Keratinocyte (primary cell): ENCODE data around the gene SYNDIG1. TPM values are rescaled to one million over a fixed set of nuclear protein-coding genes. Genes with fewer than 3 reads are reported as not detected.

Experiments
- DNase-seq: peaks from one replicate; pipeline ENCODE4 v3.0.0-alpha.2; 2011; ENCODE audit warnings: low read depth, missing footprints, low spot score
- FAIRE-seq: peaks from 2 replicates; lab custom pipeline; 2011; peaks lifted over from hg19 to GRCh38; lab: Jason Lieb, UNC
- H2AFZ ChIP-seq: 2 replicates; pipeline ENCODE4 v1.6.0; 2012; ENCODE audit warnings: low read length, control low read depth, inconsistent platforms; ENCODE audit not compliant: control insufficient read depth
- H3K27ac ChIP-seq: 2 replicates; pipeline ENCODE4 v1.5.1; 2011; ENCODE audit warnings: low read length; ENCODE audit not compliant: control insufficient read depth, insufficient read depth
- H3K27me3 ChIP-seq: 3 replicates; pipeline ENCODE4 v1.6.0; 2011; ENCODE audit warnings: low read length; ENCODE audit not compliant: control insufficient read depth, insufficient read depth; ENCODE audit errors: extremely low read depth
- H3K36me3 ChIP-seq, 2 experiments: 2 replicates in 1 of 2; 3 replicates in 1 of 2; pipeline ENCODE4 v1.5.1; 2011; ENCODE audit warnings: low read length in 2 of 2, mild to moderate bottlenecking in 1 of 2; ENCODE audit not compliant: control insufficient read depth in 2 of 2, insufficient read depth in 2 of 2; ENCODE audit errors: extremely low read depth in 1 of 2
- H3K4me1 ChIP-seq: 3 replicates; pipeline ENCODE4 v1.5.1; 2011; ENCODE audit warnings: low read length; ENCODE audit not compliant: control insufficient read depth, insufficient read depth; ENCODE audit errors: extremely low read depth
- H3K4me2 ChIP-seq: 3 replicates; pipeline ENCODE4 v1.6.0; 2011; ENCODE audit warnings: low read depth, low read length; ENCODE audit not compliant: control insufficient read depth, insufficient read depth; ENCODE audit errors: extremely low read depth
- H3K4me3 ChIP-seq, 3 experiments: fragments of 200-600 bp in 1 of 3; sonication (generic) in 1 of 3; 2 replicates in 2 of 3; 3 replicates in 1 of 3; pipeline ENCODE4 v1.5.1; 2011 to 2016; ENCODE audit warnings: low read length in 3 of 3, mild to moderate bottlenecking in 3 of 3, control low read depth in 2 of 3, inconsistent platforms in 1 of 3, low read depth in 1 of 3, mixed read lengths in 1 of 3, mixed run types in 1 of 3, moderate library complexity in 1 of 3; ENCODE audit not compliant: control insufficient read depth in 2 of 3, insufficient read depth in 2 of 3; ENCODE audit errors: extremely low read depth in 1 of 3
- H3K79me2 ChIP-seq: 2 replicates; pipeline ENCODE4 v1.6.0; 2012; ENCODE audit warnings: low read length; ENCODE audit not compliant: control insufficient read depth, insufficient read depth
- H3K9ac ChIP-seq: 3 replicates; pipeline ENCODE4 v1.6.0; 2011; ENCODE audit warnings: low read length; ENCODE audit not compliant: control insufficient read depth, insufficient read depth; ENCODE audit errors: extremely low read depth
- H3K9me1 ChIP-seq: 3 replicates; pipeline ENCODE4 v1.6.0; 2011; ENCODE audit warnings: low read length; ENCODE audit not compliant: control insufficient read depth, insufficient read depth; ENCODE audit errors: extremely low read depth
- H3K9me3 ChIP-seq: 2 replicates; pipeline ENCODE4 v1.5.1; 2012; ENCODE audit warnings: low read depth, low read length; ENCODE audit not compliant: control insufficient read depth
- H4K20me1 ChIP-seq: 3 replicates; pipeline ENCODE4 v1.6.0; 2011; ENCODE audit warnings: low read length; ENCODE audit not compliant: control insufficient read depth, insufficient read depth; ENCODE audit errors: extremely low read depth
- EZH2 ChIP-seq: IDR thresholded peaks from one replicate; pipeline ENCODE4 v1.6.1; 2012; ENCODE audit warnings: inconsistent platforms, mild to moderate bottlenecking, low read length, moderate library complexity
- dilution Hi-C: fragments of 300-500 bp; cut with MboI; formaldehyde crosslinking; loops from one replicate; pipeline ENCODE4 v1.7.0; 2020; ENCODE audit warnings: low sequenced_read_pairs; ENCODE audit not compliant: extremely low pct_ligation_motif_present
- polyA plus RNA-seq, 5 experiments: library from polyadenylated mRNA; depleted of rRNA in 3 of 5; stranded (reverse) in 3 of 5; stranded (forward) in 1 of 5; unstranded in 1 of 5; fragments of >200 nt; gene quantifications; 1 replicate in 1 of 5; 2 replicates in 3 of 5; 3 replicates in 1 of 5; pipeline versions ENCODE4 v1.2.1 to v1.2.3, GENCODE V29; 2011 to 2012; ENCODE audit warnings: missing spikeins in 2 of 5, low read depth in 1 of 5, low replicate concordance in 1 of 5
- TF ChIP-seq, protein P1 (sequence below), 3 experiments: IDR thresholded peaks in 1 of 3; conservative IDR thresholded peaks in 1 of 3; optimal IDR thresholded peaks in 1 of 3; 2 replicates in 2 of 3; 3 replicates in 1 of 3; pipeline versions ENCODE3 to v1.5.1; 2011; ENCODE audit warnings: low read length in 3 of 3, mild to moderate bottlenecking in 3 of 3, moderate library complexity in 2 of 3, control low read depth in 1 of 3, inconsistent platforms in 1 of 3; ENCODE audit not compliant: insufficient read depth in 2 of 3; ENCODE audit errors: extremely low read depth in 1 of 3

Gene SYNDIG1
- polyA plus RNA-seq, 1 donor (not counting 4 experiments of a cell fraction or from before 2014, with no cell fraction given): 0.38 TPM

DNA sequence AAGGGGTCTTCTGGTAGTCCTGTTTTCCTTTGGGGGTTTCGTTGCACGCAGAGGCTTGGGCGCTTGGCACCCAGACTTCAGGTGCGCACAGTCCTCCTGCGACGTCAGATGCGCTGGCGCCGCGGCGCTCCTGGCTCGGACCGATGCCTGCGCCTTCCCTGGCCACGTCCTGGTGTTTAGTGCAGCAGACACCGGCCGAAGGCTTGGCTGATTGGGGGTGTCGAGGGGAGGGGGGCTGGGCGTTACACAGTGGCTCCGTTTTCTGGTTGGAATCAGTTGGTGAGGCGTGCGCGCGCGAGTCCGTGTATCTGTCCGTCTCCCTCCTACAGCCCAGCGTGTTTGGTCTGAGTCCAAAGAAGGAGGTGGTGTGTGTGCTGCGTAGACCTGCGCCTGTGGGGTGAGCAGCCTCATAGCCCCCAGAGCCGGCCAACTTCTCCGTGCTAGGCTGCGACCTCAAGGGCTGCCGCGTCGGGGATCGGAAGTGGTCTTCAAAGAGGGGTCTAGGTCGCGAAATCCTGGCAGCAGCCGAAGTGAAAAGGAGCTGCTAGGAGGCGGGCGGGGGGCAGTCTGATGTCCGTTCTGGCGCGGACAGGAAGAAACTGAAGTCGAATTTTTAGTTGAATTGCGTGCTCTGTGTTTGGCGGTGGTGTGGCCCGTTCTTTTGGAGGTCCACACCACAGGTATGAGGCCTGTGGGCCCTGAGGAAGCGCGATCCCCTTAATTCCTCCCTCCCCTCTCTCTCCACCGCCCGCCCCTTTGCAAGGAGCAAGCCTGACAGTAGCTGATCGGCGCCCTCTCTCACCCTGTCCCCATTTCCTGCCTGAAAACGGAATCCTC is 1.5 kb downstream of the SYNDIG1 start:
- TF ChIP-seq, protein P1, sequence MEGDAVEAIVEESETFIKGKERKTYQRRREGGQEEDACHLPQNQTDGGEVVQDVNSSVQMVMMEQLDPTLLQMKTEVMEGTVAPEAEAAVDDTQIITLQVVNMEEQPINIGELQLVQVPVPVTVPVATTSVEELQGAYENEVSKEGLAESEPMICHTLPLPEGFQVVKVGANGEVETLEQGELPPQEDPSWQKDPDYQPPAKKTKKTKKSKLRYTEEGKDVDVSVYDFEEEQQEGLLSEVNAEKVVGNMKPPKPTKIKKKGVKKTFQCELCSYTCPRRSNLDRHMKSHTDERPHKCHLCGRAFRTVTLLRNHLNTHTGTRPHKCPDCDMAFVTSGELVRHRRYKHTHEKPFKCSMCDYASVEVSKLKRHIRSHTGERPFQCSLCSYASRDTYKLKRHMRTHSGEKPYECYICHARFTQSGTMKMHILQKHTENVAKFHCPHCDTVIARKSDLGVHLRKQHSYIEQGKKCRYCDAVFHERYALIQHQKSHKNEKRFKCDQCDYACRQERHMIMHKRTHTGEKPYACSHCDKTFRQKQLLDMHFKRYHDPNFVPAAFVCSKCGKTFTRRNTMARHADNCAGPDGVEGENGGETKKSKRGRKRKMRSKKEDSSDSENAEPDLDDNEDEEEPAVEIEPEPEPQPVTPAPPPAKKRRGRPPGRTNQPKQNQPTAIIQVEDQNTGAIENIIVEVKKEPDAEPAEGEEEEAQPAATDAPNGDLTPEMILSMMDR (optimal IDR thresholded peaks at IDR 0.05 in 1 of 3, IDR thresholded peaks at IDR 0.05 in 1 of 3, conservative IDR thresholded peaks at IDR 0.05 in 1 of 3; ENCODE audit: extremely low read depth in 1 of 3, insufficient read depth in 2 of 3, low read length in 3 of 3): no peak
- peak; percentile 71 for TF ChIP-seq EZH2
- DNase-seq: no peak
- Histone ChIP-seq H3K9ac (no peak overlapping the region), H3K4me3 (peak overlapping the region in 1 of 3 experiments; percentile 65), H3K27ac (no peak overlapping the region), H3K79me2 (no peaks in the 10 kb centered on the region), H3K9me1 (no peaks in the 10 kb centered on the region), H4K20me1 (no peaks in the 10 kb centered on the region), H3K9me3 (no peaks in the 10 kb centered on the region), H3K36me3 (no peaks in the 10 kb centered on the region), H3K4me1 (peaks cover 10% of the 10 kb centered on the region), H2AFZ (peak overlapping the region; percentile 68), H3K27me3 (peaks cover 55% of the 10 kb centered on the region), H3K4me2 (peak overlapping the region; percentile 77)
- FAIRE-seq: no peak
- dilution Hi-C loops: no loop called here

DNA sequence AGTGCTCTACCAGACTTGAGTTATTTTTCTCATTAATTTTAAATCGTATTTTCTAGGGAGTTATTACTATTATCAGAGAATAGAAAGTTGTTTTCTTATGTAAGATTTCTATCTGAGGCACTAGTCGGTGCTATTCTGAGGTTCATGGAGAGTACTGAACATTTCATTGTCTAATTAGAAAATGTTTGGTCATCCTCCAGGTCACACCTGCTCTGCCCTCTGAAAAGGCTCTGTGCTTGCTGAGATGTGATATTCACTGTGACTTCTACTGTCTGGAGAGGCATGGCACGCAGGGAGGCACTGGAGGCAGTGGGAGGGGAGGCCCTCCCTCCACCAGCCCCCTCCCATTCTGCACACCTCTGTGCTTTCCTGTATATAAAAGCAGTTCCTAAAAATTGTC is 3.0 kb downstream of the SYNDIG1 start:
- dilution Hi-C loops: no loop called here
- peaks cover 49% of the 10 kb centered on the region for H3K27me3 ChIP-seq

More for the DNA sequence above, 3.0 kb downstream of the SYNDIG1 start:
- H3K4me3 ChIP-seq: no peak overlapping the region
- no peaks in the 10 kb centered on the region for H3K79me2 ChIP-seq
- H3K4me2 ChIP-seq: no peak overlapping the region
- no peak overlapping the region for H2AFZ ChIP-seq
- no peak for TF ChIP-seq EZH2
- TF ChIP-seq, protein P1 (optimal IDR thresholded peaks at IDR 0.05 in 1 of 3, IDR thresholded peaks at IDR 0.05 in 1 of 3, conservative IDR thresholded peaks at IDR 0.05 in 1 of 3; ENCODE audit: extremely low read depth in 1 of 3, insufficient read depth in 2 of 3, low read length in 3 of 3): no peak
- H3K9me1 ChIP-seq: no peaks in the 10 kb centered on the region
- no peaks in the 10 kb centered on the region for H4K20me1 ChIP-seq
- H3K9me3 ChIP-seq: no peaks in the 10 kb centered on the region
- H3K27ac ChIP-seq: no peak overlapping the region
- FAIRE-seq (no peak), DNase-seq (no peak)
- H3K9ac ChIP-seq: no peak overlapping the region
- peaks cover 10% of the 10 kb centered on the region for H3K4me1 ChIP-seq
- H3K36me3 ChIP-seq: no peaks in the 10 kb centered on the region
